Fibroblast of gingiva (primary cell): ENCODE data around the gene GRAP.

Experiments used
- DNase-seq: peaks from one replicate; pipeline ENCODE4 v3.0.0-alpha.2; 2011; ENCODE audit warnings: low read depth

Gene GRAP

DNA sequence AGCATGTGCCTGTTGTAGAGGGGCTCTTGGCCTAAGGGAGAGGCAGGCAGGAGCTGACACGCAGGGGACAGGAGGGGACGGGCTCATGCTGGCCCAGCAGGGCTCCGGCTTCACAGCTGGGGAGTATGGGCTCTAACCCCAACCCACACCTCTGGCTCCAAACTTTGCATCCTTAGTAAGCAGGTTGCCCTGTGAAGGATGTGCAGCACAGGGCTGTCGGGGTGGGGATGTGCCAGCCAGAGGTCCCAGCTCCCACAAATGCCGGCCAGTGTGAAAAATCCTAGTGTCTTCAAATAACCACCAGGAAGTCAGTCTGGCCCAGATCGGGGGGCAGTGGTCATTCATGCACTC lies 28.2 kb downstream of the GRAP start:
- no peak for DNase-seq

DNA sequence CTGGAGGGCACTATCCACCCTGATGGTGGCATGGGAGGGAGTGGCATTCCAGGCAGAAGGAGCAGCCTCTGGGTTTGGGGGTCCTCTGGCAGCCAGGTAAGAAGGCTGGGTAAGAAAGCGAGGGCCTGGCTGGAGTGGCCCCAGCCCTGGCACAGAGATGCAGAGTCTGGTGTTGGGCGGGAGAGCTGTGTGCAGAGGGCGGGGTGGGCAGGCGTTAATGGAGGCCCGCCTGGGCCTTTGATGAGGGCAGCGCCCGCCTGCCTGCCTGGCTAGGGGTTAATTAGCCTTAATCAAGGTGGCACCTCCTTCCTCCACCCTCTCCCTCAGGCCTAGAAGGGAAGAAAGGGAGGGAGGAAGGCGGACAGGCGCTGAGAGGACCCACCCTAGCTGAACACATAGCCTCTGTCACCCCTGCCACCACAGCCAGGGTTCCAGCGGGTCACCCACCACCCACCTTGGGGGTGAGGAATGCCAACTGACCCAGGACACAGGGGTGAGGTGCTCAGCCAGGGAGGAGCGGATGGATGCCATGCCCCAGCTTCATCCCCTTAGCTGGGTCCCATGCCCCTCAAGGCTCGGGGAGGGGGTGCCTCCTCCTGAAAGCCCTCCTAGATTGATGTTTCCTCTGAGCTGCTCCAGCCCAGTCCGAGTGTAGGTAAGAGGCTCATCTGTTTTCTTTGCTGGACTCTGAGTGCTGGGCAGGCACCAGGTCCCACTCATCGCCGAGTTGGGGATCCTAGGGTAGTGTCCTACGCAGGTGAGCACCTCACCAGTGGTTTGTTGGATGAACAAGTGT lies 28.8 kb downstream of the GRAP start:
- no peak for DNase-seq

DNA sequence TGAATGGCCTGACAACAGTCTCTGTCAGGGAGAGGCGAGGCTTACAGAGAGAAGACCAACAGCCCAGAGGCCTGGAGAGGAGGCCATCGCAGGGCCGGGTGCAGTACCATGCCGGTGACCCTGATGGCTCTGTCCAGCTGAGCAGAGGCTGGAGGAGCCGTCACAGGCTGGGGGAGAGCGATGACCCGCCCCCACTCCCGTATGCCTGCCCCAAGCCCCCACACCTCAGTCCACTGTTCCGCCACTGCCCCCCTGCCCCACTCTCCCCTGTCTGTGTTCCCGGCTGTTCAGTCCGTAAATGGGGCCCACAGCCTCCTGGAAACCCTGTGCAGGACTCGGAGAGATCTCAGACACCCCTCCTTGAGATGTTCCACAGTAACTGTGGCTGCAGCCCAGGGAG lies 29.4 kb downstream of the GRAP start:
- DNase-seq = no peak

DNA sequence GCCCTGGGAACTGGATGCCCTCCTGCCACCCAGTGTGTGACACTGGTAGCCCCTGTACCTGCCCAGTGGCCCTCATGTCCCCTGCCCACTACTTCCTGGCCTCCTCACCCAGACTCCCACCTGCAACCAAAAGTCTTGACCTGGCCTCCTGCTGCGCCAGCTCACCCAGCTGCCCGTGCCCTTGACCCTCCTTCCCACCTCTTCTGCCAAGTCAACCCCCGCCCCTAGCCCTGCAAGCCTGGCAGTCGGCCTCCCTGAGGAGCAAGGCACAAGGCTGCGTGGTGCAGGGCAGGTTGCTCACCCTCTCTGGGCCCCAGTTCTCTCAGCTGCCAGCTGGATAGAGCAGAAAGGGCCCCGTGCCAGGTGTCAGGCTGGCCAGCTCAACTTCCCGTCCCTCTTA lies 29.9 kb downstream of the GRAP start:
- no peak for DNase-seq

DNA sequence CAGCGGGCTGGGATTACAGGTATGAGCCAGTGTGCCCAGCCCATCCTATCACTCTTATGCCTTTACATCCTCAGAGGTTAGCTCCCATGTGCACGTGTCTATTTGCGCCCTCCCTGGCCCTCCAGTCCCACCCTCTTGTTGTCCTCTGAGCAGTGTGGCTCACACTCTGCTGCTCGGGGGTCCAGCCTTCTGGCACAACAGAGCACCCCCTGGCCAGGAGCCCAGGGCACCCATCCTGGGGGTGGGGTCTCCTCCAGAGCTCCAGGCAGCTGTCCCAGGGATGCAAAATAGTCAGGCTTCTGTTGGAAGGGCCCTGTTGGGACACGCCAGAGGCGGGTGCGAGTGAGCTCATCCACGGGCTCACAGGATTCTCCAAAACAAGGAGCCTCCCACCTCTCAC lies 30.5 kb downstream of the GRAP start:
- DNase-seq = no peak

DNA sequence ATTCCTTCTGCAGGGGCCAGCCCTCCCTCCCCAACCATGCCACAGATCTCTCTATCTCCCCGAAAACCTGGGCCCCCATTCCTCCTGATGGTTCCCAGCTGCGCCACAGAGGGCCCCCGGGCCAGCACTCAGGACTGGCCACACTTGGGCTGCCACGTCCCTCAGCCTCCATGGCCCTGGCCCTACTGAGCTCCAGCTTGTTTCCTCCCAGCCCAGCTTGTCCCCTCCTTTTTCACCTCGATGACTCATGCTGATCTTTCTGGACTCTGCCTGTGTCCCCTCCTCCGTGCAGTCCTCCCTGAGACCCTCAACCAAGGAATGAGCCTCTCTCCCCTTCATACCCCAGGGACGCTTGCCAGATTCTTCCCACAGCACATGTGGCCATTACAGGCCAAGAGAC lies 31.3 kb downstream of the GRAP start:
- DNase-seq = no peak

DNA sequence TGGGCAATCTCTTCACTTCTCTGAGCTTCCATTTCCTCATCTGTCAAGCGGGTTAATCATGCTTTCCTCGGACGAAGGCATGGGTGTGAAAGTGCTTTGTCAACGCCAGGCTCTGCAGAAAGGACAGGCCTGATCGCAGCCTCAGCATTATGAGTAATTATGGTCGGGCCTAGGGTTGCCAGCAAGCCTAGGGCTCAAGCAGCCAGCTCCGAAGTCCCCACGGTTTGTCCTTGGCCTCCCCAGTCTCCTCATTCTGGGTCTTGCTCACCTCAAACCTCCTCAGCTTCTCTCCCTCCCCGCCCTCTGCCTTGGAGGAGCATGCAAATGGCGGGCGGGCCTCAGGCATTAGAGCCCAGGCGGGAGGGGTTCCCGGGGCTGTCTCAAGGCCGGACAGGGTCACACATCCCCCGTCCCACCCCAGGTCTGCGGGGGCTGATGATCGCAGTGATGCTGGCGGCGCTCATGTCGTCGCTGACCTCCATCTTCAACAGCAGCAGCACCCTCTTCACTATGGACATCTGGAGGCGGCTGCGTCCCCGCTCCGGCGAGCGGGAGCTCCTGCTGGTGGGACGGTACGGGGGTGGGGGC lies 32.0 kb downstream of the GRAP start:
- DNase-seq = no peak

DNA sequence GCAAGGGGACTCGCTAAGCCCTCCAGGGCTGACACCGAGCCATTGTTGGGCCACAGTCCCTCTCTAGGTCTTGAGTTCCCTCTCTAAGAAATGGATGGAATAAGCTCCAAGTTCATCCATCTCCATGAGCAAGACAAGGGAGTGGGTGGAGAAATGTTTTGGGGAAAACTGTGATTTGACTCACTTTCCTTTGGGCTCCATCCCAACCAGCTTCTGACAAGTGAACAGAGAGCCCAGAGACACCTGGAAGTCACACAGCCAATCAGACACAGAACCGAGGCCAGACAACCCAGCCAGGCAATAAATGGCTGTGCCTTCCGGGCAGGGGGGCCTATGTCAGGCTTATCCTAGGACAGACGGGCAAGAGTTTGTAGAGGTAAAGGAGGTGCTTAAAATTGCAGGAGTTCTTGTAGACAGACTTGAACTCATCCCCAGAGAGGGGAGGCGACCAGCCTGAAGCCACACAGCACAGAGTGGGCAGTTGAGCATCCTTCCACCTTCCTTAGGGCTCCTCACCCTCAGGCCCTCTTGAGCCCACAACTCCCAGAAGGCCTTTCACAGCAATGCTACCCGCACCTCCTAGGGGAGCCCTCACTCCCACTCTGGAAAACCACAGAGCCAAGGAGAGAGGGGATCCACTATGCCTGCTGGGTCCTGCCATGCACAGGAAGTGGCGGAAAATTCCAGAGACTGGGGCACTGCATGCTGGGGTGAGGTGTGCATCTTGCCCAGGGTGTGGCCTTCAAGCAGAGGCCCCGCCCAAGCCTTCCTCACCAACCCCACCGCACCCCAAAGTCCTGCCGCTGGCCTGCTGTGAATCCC lies 32.7 kb downstream of the GRAP start:
- no peak for DNase-seq

DNA sequence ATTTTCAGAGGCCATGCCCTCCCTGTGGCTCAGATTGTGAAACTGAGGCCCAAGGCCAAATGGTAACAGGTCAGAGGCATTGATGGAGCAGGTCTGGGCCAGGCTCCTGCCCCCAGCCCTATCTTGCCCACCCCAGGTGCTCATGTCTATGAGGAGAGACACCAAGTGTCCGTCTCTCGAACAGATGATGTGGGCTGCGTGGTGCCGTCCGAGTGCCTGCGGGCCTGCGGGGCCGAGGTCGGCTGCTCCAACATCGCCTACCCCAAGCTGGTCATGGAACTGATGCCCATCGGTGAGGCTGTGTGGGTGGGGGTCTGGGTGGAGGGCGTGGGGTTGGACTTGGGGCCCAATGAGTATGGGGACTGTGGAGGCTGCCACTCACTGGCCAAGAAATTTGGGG lies 33.5 kb downstream of the GRAP start:
- no peak for DNase-seq

DNA sequence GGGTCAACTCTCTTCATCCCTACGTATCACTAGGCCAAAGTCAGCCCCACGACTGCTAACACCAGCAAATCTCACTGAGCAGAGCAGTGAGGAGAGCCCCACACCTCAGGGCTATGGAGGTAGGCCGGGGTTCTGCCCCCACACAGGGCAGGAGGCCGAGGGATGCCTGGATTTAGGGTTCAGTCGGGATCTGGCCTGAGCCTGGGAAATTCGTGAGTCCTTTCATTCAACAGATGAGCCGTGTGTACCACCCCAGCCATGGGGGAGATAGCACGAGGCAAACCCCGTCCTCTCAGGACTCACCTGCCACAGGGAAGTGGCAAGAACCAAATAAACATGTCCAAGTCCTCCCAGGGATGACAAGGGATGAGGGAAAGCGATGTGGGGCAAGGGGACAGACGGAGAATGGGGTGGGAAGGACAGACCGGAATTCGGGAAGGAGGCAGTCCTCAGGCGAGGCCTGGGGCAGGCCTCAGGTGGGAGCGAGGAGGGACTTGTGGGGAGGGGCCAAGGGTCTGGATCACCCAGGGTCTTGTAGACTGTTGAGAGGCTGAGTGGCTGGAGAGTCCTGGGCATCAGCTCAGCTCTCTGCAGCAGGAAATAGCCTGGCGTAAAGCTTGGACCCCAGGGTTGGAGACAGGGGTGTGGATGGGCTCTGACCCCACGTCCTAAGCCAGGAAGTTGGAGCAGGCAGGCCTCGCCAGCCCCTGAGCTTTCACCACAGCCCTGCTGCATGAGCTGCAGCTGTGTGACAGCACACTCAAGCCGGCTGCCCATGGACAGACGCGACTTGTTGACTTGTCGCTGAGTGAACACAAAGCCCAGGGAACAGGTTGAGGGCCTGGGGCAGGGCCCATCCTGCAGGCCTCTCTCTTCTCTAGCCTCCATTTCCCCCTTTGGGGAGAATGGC lies 34.3 kb downstream of the GRAP start:
- DNase-seq = no peak

DNA sequence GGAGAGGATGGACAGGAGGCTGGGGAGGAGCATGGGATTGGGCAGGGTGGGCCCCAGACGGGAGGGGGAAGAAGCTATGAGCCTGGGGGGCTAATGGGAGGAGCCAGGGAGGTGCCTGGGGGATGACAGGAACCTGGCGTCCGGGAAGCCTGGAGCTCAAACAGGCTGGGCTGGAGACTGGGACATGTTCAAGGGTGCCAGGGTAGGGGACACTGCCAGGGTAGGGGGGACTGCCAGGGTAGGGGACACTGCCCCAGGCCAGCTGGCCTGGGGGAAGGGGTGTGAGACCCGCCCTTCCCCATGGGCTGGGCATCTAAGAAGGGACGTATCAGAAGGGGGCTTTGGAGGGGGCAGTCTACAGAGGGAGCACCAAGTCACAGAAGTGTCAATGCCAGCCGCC lies 35.2 kb downstream of the GRAP start:
- DNase-seq = no peak

DNA sequence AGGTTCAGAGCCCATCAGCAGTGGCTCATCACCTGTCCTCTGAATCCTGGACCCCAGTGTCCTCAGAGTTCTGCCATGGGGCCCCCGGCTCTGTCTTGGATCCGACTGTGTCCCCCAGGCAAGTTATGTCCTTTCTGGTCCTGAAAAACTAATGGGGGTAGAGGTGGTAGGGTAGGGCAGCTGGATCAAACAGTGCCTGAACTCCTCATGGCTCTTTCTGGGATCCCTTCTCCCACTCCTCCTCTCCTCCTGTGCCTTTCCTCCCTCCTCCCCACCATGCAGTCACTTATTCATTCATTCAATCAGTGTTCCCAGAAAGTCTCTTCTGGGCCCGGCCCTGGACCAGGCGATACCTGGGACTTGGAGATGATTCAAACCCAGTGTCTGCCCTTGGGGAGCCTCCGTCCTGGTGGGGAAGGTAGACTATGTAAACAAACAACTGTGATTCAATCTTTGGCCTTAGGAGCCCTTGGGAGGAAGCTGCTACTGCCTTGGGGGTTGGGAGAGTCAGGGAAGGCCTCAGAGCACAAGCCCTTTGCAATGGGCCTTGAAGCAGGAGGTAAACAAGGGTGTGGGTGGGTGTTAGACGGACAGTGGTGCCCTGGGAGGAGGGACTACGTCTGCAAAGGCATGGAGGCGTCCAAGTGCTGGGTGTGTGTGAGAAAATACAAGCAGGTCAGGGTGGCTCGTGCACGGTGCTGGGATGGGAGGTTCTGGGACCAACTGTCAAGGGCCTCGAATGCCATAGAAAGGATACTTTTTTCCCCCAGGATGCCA lies 35.8 kb downstream of the GRAP start:
- DNase-seq = no peak

DNA sequence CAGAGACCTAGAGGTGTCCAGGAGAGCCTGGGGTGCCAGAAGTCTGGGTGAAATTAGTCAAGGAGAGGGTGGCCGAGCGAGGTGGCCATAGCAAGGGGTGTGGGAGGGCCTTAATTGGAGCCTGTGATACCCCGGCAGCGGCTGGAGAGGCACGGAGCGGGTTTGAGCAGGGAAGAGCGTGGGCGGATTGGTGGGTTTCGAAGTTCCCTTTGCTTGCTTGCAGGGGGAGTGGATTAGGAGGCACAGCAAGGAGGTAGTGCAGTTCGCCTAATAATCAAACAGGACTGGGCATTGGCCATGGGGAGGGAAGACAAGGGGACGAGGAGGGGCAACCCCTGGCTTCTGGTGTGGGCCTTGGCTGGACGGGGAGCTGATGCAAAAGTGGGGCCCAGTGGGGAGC lies 36.8 kb downstream of the GRAP start:
- DNase-seq = no peak

DNA sequence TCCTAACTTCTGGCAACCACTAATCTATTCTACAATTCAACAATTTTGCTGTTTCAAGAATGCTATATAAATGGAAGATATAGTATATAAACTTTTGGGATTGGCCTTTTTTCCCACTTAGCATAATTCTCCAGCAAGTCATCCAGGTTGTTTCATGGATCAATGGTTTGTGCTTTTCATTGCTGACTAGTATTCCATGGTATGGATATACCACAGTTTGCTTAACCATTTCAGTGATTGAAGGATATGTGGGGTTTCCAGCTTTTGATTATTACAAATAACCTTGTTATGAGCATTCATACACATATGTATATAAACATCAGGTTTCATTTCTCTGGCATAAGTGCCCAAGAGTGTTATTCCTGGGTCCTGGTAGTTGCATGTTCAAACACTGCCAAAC lies 40.1 kb downstream of the GRAP start:
- DNase-seq = no peak

DNA sequence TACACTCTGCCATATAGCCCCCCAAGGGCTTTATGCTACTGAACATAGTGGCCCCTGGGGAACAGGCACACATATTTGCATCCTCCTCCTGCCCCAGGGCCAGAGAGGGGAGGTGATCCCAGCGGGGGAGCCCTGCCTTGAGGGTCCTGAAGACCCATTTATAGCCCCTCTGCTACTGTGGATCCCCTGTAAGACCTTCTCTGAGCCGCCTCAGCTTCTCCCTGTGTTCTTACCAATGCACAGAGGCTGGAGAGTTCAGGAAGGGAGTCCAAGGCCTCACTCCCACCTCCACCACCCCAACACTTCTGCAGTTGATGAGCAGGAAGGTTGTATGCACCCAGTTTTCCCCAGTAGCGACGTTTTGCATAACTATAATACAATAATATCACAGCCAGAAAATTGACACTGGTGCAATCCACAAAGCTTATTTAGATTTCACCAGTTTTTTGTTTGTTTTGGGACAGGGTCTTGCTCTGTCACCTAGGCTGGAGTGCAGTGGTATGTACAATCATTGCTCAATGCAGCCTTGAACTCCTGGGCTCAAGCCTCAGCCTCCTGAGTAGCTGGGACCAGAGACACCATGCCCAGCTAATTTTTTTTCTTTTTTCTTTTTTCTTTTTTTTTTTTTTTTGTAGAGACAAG lies 40.8 kb downstream of the GRAP start:
- no peak for DNase-seq

DNA sequence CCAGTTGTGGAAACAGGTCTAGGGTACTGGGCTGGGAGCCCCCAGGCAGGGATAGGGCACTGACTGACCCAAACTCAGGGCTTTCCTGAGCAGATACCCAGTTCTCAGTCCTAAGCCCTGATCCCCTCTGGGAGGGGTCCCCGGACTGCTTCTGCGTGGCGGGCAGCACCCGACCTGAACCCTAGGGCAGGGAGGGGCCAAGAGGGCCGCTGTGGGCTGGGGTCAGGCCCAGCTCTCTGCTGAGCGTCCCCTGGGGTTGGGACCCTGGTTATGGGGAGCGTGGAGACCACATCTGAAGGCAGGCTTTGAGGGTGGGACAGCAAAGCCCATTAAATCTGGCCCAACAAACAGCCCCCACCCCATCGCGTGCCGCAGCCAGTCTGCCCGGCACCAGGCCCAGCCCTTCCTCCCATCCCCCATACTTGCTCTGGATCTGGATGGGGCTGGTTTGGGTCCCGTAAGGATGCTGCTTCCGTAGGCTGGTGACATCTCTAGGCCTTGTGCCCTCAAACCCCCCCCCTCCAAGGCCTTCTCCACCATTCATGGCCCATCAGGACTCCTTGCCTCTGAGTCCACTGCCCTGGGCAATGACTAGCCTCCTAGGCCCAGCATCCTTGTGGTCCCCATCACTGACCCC lies 41.5 kb downstream of the GRAP start:
- DNase-seq = no peak

DNA sequence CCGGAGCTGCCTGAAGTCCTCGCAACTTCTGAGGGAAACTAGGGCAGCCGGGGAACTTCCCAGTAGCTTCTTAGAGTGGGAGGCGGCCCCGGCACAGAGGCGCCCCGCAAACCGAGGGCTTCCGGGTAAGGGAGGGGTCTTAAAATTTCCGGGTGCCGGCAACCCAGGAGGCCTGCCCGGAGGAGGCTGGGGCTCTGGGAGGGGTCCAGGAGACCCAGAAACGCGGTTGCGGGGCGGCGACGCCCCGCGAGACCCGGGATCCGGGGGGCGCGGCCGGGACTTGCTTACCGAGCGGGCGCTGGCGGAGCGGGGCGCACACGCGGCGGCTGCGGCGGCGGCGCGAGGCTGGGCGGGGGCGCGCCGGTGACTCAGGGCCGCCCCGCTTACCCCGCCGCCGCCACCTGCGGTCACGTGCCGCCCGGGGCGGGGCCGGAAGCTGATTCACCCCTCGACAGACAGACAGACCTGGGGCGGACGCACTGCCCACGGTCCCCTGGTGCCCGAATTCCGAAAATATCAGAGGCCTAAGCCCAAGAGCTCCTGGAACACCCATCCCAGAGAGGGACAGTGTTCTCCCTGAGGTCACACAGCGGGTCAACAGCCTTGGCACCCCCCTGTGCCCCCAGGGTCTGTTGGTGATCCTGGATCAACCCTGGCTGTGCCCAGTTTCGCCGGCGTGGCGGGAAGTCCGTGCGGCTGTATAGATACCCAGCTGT lies 42.2 kb downstream of the GRAP start, which contains the start of gene FAM83G:
FAM83G (minus strand) TSS at position 344 of the 716 bp plus-strand sequence. CDS start 723 bp downstream, outside the sequence.
- peak; percentile 27 for DNase-seq

DNA sequence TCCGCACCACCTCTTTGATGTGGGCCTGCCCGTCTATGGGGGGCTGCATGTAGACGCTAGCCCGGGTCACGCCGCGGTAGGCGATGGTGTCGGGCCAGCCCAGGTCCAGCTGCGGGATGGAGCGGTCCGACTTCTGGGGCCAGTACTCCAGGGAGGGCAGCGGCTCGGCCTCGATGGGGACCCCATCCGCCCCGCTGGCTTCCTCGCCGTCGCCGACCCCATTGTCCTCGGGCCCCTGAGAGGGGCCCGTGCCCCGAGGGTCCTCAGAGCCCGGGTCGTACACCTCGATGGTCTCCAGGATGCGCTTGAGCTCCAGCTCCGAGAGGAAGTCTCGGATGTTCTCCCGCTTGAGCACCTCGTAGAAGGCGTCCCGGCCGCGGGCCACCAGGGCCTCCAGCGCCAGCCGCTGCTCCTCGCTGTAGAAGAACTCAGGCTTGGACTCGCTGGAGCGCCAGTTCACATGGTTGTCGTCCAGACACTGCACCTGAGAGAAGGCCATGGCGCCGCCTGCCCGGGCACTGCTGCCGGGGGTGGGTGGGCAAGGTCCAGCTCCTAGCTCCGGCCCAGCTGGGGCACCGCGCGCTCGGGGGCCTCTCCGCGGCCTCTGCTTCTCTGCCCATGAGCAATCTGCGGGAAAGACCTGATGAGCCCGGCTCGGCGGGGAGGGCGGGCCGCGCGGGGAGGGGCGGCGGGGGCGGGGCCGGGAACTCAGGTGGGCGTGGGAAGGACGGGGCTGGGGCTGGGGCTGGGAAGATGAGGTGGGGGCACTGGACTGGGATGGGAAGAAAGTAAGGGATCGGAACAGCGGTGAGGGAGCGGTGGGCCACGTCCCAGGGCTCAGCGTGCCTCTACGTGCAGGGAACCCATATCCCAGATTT lies 43.0 kb downstream of the GRAP start:
- DNase-seq = no peak
